Left renal cortex interstitium (tissue), 4 donors: ENCODE measurements around the gene ZDHHC14. TPM values are rescaled to one million over a fixed set of nuclear protein-coding genes. Genes with fewer than 3 reads are reported as not detected.

Source experiments
- DNase-seq, 4 donors: peaks; one replicate each; pipeline ENCODE4 v3.0.0-alpha.2; 2013; ENCODE audit warnings: low read depth in 4 of 4, low spot score in 2 of 4, missing footprints in 1 of 4
- polyA plus RNA-seq, 4 donors: library from polyadenylated mRNA; unstranded; fragments of 120-200 nt; gene quantifications; one replicate each; pipeline ENCODE4 v1.2.1, GENCODE V29; 2013; ENCODE audit not compliant: insufficient read length in 4 of 4

Gene ZDHHC14
- polyA plus RNA-seq, 4 donors = 18.8 to 21.6 (median 19.9) TPM

GRCh38 chr6:157632821-157633220 is 251.8 kb downstream of the ZDHHC14 start:
- no peak for DNase-seq

GRCh38 chr6:157634546-157634945 is 253.6 kb downstream of the ZDHHC14 start:
- no peak for DNase-seq

- DNase-seq = no peak
Measured at GRCh38 chr6:157635388-157636244, 254.6 kb downstream of the ZDHHC14 start.

- DNase-seq = no peak
Measured at GRCh38 chr6:157637516-157637915, 256.5 kb downstream of the ZDHHC14 start.

- DNase-seq = no peak
Measured at GRCh38 chr6:157637941-157638662, 257.1 kb downstream of the ZDHHC14 start.

- no peak for DNase-seq
Measured at GRCh38 chr6:157638779-157639178, 257.8 kb downstream of the ZDHHC14 start.

GRCh38 chr6:157640746-157641451 is 259.9 kb downstream of the ZDHHC14 start:
- DNase-seq = no peak

GRCh38 chr6:157641837-157642236 is 260.8 kb downstream of the ZDHHC14 start:
- DNase-seq = no peak

GRCh38 chr6:157642736-157643135 is 261.7 kb downstream of the ZDHHC14 start:
- no peak for DNase-seq

GRCh38 chr6:157644043-157644810 is 263.2 kb downstream of the ZDHHC14 start:
- DNase-seq = no peak

- DNase-seq = no peak
Measured at GRCh38 chr6:157645201-157645795, 264.3 kb downstream of the ZDHHC14 start.

- DNase-seq = no peak
Measured at GRCh38 chr6:157646012-157646411, 265.0 kb downstream of the ZDHHC14 start.

GRCh38 chr6:157647261-157647915 is 266.4 kb downstream of the ZDHHC14 start:
- DNase-seq = no peak

GRCh38 chr6:157648561-157648960 is 267.6 kb downstream of the ZDHHC14 start:
- no peak for DNase-seq

- DNase-seq = no peak
Measured at GRCh38 chr6:157649311-157650260, 268.6 kb downstream of the ZDHHC14 start.

GRCh38 chr6:157650261-157650640 is 269.3 kb downstream of the ZDHHC14 start:
- no peak for DNase-seq

GRCh38 chr6:157650801-157651200 is 269.8 kb downstream of the ZDHHC14 start:
- DNase-seq = no peak

- DNase-seq = no peak
Measured at GRCh38 chr6:157651731-157652490, 270.9 kb downstream of the ZDHHC14 start.
